HAP-1 (cell line): ENCODE data around the gene IMMP2L.

ENCODE experiments used
- DNase-seq, 2 experiments: peaks; one replicate each; pipeline ENCODE4 v3.0.0-alpha.2; 2016 to 2020; ENCODE audit warnings: low spot score in 2 of 2
- H3K27me3 ChIP-seq: fragments of 250-450 bp; sonication (Bioruptor Pico); 2 replicates; pipeline ENCODE4 v1.5.1; 2020; ENCODE audit warnings: low read depth, mild to moderate bottlenecking, moderate library complexity
- H3K36me3 ChIP-seq: fragments of 250-450 bp; sonication (Bioruptor Pico); replicated peaks from 2 replicates; pipeline ENCODE4 v1.5.1; 2020; ENCODE audit warnings: mild to moderate bottlenecking
- H3K4me1 ChIP-seq: fragments of 250-450 bp; sonication (Bioruptor Pico); 2 replicates; pipeline ENCODE4 v1.5.1; 2020; ENCODE audit warnings: mild to moderate bottlenecking
- H3K4me3 ChIP-seq: fragments of 250-450 bp; sonication (Bioruptor Pico); 2 replicates; pipeline ENCODE4 v1.5.1; 2020; ENCODE audit warnings: mild to moderate bottlenecking, moderate library complexity
- H3K9me3 ChIP-seq: fragments of 250-450 bp; sonication (Bioruptor Pico); 2 replicates; pipeline ENCODE4 v1.5.1; 2020; ENCODE audit warnings: mild to moderate bottlenecking, moderate library complexity
- in situ Hi-C: fragments of 300-500 bp; cut with MboI; formaldehyde crosslinking; loops from 3 replicates; pipeline ENCODE4 v1.14.3; 2020; ENCODE audit warnings: low sequenced_read_pairs, inconsistent platforms, mixed read lengths

The IMMP2L gene

DNA sequence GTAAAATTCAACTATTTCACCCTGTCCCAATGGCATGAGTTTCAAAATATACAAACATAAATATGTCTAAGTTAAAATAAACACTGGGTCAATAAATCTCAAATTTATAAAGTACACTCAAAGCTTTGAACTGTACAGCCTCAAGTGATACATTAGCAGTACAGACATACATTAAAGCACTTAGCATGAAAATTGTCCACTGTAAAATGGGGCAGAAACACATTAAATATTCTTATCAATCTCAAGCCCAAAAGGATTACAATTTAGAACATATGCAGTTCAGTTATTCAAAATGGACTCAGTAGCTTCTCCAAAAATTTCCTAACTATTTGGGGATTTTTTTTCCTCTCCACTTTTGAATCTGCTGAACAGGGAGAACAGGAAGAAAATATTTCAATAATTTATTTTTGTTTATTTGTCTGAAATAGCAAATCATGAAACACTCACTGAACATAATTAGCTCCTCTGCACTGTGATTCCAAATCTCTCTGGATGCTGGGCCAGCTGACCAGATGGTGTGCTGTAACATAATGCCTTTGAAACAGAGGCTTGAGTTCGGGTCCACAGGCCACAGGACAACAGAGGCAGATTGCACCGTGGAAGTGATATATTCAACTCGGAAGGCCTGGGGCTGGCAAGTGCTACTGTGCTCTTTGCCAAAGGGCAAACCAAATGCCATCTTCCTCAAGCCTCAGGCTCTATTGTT lies 720.3 kb downstream of the IMMP2L start:
- H3K9me3 ChIP-seq = no peaks in the 10 kb centered on the region
- no peaks in the 10 kb centered on the region for H3K27me3 ChIP-seq
- H3K4me1 ChIP-seq = no peaks in the 10 kb centered on the region
- no peak for DNase-seq
- no peaks in the 10 kb centered on the region for H3K36me3 ChIP-seq
- in situ Hi-C loops = no loop called here
- no peak overlapping the region for H3K4me3 ChIP-seq

DNA sequence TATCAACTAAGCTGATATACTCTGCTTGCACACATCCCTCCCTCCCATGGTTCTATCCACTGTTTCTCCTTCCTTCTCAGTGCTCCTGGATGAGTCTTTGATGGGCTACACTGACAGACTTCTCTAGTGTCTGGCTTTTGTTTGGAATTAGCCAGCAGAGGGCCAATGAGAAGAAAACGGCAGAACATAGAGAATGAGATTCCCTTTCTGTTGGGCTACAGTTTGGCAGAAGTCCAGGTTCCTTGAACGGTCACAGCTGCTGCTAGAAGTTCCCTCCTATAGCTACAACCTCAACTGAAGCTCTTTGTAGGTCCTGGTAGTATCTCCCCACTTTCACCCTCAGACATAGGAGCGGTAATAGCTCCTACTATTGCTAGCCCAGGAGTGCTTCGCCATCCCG lies 722.4 kb downstream of the IMMP2L start:
- in situ Hi-C loops = no loop called here

DNA sequence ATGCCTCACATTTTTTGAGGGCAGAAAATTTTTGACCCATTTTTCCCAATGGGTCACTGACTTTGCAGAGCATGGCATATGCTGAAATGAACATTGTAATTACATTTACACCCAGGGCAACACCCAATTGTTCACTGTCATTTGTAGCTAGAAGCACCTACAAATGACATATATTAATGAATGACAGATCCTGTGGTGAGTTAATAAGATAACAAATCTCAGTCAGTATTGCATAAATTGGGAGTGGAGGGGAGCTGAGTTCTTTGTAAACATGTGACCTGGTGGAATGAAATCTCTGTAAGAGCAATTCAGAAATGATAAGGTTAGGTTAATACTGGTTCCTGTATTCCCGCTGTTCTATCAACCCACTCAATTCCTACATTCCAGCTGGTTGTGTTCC lies 726.4 kb downstream of the IMMP2L start:
- Histone ChIP-seq H3K4me3 (no peak overlapping the region), H3K27me3 (no peaks in the 10 kb centered on the region), H3K36me3 (no peaks in the 10 kb centered on the region), H3K4me1 (no peaks in the 10 kb centered on the region), H3K9me3 (no peaks in the 10 kb centered on the region)
- no peak for DNase-seq
- in situ Hi-C loops = no loop called here

More for the DNA sequence above, 722.4 kb downstream of the IMMP2L start:
- DNase-seq = peak; percentile 53 to 59
- Histone ChIP-seq H3K9me3 (no peaks in the 10 kb centered on the region), H3K4me3 (no peak overlapping the region), H3K27me3 (no peaks in the 10 kb centered on the region), H3K36me3 (no peaks in the 10 kb centered on the region), H3K4me1 (no peaks in the 10 kb centered on the region)

GRCh38 chr7:110835218-110835617 lies 727.1 kb downstream of the IMMP2L start:
- no peaks in the 10 kb centered on the region for H3K9me3 ChIP-seq
- no peaks in the 10 kb centered on the region for H3K27me3 ChIP-seq
- H3K4me3 ChIP-seq = no peak overlapping the region
- H3K36me3 ChIP-seq = no peaks in the 10 kb centered on the region
- in situ Hi-C loops = no loop called here
- H3K4me1 ChIP-seq = no peaks in the 10 kb centered on the region
- DNase-seq = no peak

GRCh38 chr7:110831419-110831818 lies 730.9 kb downstream of the IMMP2L start:
- no peak for DNase-seq
- H3K27me3 ChIP-seq = no peaks in the 10 kb centered on the region
- H3K36me3 ChIP-seq = no peaks in the 10 kb centered on the region
- in situ Hi-C loops = no loop called here
- H3K9me3 ChIP-seq = no peaks in the 10 kb centered on the region
- H3K4me1 ChIP-seq = peaks cover 16% of the 10 kb centered on the region
- H3K4me3 ChIP-seq = no peak overlapping the region

GRCh38 chr7:110830778-110831177 lies 731.5 kb downstream of the IMMP2L start:
- no peaks in the 10 kb centered on the region for H3K36me3 ChIP-seq
- H3K9me3 ChIP-seq = no peaks in the 10 kb centered on the region
- no peak overlapping the region for H3K4me3 ChIP-seq
- no peaks in the 10 kb centered on the region for H3K27me3 ChIP-seq
- H3K4me1 ChIP-seq = peaks cover 16% of the 10 kb centered on the region
- no peak for DNase-seq
- in situ Hi-C loops = no loop called here

DNA sequence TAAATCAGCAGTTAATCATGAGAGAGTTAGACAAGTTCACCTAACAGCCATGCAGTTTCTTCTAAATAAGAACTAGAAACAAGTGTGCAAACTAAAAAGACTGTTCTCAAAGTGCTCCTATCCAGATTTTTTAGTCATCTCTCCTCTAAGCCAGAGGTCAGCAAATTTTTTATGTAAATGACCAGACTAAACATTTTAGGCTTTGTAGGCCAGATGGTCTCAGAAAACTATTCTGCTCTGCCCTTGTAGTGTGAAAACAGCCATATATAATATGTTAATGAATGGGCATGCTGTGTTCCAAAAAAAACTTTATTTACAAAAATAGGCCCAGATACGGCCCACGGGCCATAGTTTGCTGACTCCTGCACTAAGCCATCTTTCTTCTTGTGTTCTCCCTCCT lies 734.4 kb downstream of the IMMP2L start:
- in situ Hi-C loops = no loop called here
- DNase-seq = no peak
- H3K36me3 ChIP-seq = no peaks in the 10 kb centered on the region
- no peaks in the 10 kb centered on the region for H3K27me3 ChIP-seq
- H3K4me1 ChIP-seq = peaks cover 16% of the 10 kb centered on the region
- H3K4me3 ChIP-seq = no peak overlapping the region
- no peaks in the 10 kb centered on the region for H3K9me3 ChIP-seq

GRCh38 chr7:110827287-110827855 lies 734.9 kb downstream of the IMMP2L start:
- DNase-seq = peak; percentile 60 to 99
- in situ Hi-C loops = no loop called here

GRCh38 chr7:110813986-110814385 lies 748.3 kb downstream of the IMMP2L start:
- no peaks in the 10 kb centered on the region for H3K36me3 ChIP-seq
- in situ Hi-C loops = no loop called here
- no peak overlapping the region for H3K4me3 ChIP-seq
- H3K27me3 ChIP-seq = no peaks in the 10 kb centered on the region
- no peaks in the 10 kb centered on the region for H3K9me3 ChIP-seq
- DNase-seq = no peak
- no peaks in the 10 kb centered on the region for H3K4me1 ChIP-seq

More at GRCh38 chr7:110827287-110827855, 734.9 kb downstream of the IMMP2L start:
- Histone ChIP-seq H3K4me3 (no peak overlapping the region), H3K9me3 (no peaks in the 10 kb centered on the region), H3K27me3 (no peaks in the 10 kb centered on the region), H3K4me1 (peaks cover 16% of the 10 kb centered on the region), H3K36me3 (no peaks in the 10 kb centered on the region)

- no peak for DNase-seq
- no peak overlapping the region for H3K4me3 ChIP-seq
- no peaks in the 10 kb centered on the region for H3K36me3 ChIP-seq
- no peaks in the 10 kb centered on the region for H3K9me3 ChIP-seq
- no peaks in the 10 kb centered on the region for H3K27me3 ChIP-seq
- H3K4me1 ChIP-seq = no peaks in the 10 kb centered on the region
- in situ Hi-C loops = no loop called here
Observed at GRCh38 chr7:110809832-110810231, 752.5 kb downstream of the IMMP2L start.

DNA sequence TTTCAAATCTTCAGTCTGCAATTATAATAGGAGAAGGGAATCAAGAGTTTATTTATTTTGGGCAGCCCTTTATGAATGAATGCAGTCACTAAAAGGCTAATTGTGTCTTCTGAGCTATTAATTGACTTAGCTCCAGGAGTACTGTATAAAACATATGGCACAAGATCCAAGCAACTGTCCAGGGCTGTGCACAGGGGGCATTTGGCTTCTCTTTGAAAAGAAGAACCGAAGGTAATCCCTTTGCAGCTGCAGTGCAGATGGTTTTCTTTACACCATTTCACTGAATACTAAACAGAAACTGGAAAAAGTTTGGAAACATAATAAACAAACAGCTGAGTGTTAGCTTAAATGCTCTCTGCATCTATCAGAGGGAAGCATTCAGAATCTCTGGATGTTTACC lies 753.9 kb downstream of the IMMP2L start:
- DNase-seq = no peak
- Histone ChIP-seq H3K9me3 (no peaks in the 10 kb centered on the region), H3K27me3 (no peaks in the 10 kb centered on the region), H3K36me3 (no peaks in the 10 kb centered on the region), H3K4me1 (no peaks in the 10 kb centered on the region), H3K4me3 (no peak overlapping the region)
- in situ Hi-C loops = no loop called here

DNA sequence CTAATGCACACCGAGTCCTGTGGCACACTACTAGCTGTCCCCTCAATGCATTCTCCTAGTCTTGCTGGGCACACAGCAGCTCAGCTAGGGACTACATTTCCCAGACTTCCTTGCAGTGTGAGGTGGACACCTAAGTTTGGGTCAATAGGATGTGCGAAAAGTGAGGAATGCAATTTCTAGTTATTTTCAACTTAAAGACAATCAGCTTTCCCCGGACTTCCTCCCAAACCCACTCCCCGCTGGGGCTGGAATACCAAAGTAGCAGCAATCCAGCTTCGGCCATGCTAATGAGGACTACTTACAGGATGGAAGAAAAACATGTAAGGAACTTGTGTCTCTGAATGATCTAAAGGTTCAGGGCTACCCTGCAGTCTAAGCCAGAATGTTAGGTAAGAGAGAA lies 757.8 kb downstream of the IMMP2L start:
- in situ Hi-C loops = no loop called here
- Histone ChIP-seq H3K4me3 (no peak overlapping the region), H3K36me3 (no peaks in the 10 kb centered on the region), H3K27me3 (no peaks in the 10 kb centered on the region), H3K4me1 (no peaks in the 10 kb centered on the region), H3K9me3 (no peaks in the 10 kb centered on the region)
- DNase-seq = no peak

DNA sequence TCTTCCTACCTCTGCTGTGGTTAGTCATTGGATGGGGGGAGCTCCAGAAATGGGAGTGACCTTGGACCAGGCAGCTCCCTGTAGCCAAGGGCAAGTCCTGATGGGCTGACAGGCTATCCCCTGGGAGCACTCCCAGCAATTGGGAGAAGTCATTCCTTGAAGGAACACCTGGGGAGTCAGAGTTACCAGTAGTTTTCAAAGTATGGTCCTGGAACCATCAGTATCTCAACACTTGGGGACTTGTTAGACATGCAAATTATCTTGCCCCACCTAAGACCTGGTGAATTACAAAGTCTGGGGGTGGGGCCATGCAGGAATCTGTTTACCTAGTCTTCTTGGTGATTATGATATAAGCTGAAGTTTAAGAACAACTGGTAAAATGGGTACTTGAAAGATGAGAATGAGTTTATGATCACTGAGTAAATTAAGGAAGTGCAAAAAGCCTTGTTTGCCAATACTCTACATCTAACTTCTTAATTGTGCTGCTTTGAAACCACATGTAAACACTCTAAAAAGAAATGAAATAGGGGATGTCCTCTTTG lies 758.6 kb downstream of the IMMP2L start:
- no peaks in the 10 kb centered on the region for H3K27me3 ChIP-seq
- no peak for DNase-seq
- H3K9me3 ChIP-seq = no peaks in the 10 kb centered on the region
- H3K36me3 ChIP-seq = no peaks in the 10 kb centered on the region
- no peak overlapping the region for H3K4me3 ChIP-seq
- in situ Hi-C loops = no loop called here
- no peaks in the 10 kb centered on the region for H3K4me1 ChIP-seq

- in situ Hi-C loops = no loop called here
- H3K27me3 ChIP-seq = no peaks in the 10 kb centered on the region
- no peak overlapping the region for H3K4me3 ChIP-seq
- H3K36me3 ChIP-seq = no peaks in the 10 kb centered on the region
- DNase-seq = no peak
- H3K4me1 ChIP-seq = no peaks in the 10 kb centered on the region
- no peaks in the 10 kb centered on the region for H3K9me3 ChIP-seq
Observed at GRCh38 chr7:110801502-110801901, 760.8 kb downstream of the IMMP2L start.
